Fibroblast of skin of scalp (primary cell): ENCODE measurements around the gene COL23A1.
"Not testable (repeated sequence)": the region's sequence is repeated elsewhere in the genome, so short reads cannot be mapped to it uniquely, and the experiment has no call there.

Experiments
- DNase-seq: peaks from one replicate; pipeline ENCODE4 v3.0.0-alpha.2; 2013

Gene COL23A1

DNA sequence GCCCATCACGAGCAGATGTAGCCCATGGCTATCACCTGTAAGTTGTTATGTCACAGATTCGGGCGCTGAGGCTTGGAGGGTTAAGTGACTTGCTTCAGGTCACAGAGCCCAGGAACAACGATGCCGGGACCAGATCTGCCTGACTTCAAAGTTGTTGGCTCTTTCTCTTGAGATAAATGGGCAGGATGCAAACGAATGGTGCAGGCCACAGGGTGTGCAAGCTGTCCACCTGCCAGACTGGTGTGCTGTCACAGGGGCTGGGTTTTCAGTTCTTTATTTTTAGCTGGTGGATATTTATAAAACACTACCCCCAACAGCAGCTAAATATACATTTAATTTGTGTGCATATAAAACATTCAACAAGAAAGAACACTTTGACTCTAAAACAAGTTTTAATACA is 339.9 kb downstream of the COL23A1 start:
- DNase-seq, result no peak

DNA sequence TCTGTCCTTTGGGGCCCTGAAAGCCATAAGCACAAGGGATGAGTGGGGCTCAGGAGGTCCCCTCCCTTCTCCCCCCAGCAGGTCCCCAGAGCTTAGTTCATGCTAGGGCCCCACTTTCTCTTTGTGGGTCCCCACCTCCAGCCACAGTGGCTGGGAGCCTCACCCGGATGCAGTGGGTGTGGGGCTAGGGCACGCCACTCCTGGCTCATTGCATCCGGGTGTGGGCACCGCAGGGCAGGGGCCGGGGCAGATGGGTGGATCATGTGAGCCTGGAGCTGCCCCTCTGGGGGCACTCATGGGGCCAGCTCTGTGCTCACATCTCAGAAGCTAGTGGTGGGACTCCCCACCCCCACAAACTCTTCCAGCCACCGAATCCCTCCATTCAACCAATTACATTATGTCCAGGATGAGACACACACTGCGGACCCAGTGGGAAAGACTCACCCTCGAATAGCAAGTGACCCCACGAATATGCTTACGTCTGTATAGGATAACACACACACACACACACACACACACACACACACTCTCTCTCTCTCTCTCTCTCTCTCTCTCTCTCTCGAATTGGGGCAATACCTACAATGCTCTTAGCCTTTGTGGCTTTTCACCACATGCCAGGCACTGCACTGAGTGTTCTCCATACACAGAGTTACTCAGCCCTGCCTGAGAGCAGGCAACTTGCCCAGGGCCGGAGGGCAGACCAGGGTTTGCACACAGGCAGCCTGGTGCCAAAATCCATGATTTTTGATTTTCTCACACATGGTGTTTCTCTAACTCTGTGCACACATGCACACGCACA is 340.8 kb downstream of the COL23A1 start:
- DNase-seq, result peak; percentile 43

DNA sequence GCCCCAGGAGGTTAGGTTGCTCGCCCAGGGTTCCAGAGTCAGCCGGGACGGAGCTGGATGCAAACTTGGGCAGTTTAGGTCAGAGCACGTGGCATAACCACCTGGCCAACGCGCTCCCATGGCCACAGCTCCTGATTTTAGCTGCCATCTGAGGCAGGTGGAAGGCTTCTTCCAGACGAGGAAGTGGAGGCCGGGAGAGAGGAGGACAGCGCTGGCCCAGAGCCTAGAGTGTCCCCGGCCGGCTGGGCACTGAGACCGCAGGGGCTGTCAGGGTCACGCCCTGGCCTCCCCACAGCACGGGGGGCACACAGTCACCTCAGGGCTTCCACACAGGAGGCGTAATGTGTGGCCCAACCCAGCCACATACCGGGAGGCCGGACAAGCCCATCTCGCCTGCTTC is 341.4 kb downstream of the COL23A1 start:
- DNase-seq, result no peak

DNA sequence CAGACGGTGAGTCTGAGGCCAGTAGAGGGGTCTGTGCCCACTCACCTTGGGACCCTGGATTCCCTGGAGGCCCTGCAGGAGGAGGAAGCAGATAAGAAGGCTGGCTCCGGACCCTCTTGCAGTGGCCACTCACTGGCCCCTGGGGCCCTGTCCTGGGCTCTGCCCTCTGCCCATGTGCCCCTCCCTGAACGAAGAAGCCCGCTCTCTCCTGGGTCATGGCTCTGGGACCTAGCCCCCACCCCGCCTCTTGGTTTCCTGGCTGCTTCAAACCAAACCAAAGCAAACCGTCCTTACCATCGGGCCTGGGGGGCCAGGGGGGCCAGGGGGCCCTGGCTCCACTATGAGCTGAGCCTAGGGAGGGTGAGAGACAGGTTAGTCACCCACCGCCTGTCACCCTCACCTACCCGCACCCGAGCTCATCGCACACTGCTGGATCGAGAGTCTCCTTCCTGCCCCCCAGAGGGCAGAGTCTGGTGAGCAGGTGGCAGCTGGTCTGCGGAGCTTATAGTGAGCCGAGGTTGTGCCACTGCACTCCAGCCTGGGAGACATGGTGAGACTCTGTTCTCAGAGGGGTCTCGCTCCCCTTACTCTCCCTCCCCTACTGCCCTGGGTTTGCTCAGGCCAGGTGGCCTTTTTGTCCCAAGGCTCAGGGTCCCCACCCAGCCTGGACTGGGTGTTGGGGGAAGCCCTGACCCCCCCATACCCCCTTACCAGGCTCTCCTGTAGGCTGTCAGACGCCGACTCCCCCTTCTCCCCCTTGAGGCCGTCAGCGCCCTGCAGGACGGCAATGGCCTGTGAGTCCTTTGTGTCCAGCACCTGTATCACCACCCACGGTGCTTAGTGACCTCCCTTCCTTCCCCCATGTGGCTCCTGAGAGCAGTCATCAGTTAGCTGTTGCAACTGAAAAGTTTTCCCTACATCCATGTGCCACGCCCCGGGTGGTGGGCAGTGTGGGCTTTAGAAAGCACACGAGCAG is 342.4 kb downstream of the COL23A1 start:
- DNase-seq, result no peak

DNA sequence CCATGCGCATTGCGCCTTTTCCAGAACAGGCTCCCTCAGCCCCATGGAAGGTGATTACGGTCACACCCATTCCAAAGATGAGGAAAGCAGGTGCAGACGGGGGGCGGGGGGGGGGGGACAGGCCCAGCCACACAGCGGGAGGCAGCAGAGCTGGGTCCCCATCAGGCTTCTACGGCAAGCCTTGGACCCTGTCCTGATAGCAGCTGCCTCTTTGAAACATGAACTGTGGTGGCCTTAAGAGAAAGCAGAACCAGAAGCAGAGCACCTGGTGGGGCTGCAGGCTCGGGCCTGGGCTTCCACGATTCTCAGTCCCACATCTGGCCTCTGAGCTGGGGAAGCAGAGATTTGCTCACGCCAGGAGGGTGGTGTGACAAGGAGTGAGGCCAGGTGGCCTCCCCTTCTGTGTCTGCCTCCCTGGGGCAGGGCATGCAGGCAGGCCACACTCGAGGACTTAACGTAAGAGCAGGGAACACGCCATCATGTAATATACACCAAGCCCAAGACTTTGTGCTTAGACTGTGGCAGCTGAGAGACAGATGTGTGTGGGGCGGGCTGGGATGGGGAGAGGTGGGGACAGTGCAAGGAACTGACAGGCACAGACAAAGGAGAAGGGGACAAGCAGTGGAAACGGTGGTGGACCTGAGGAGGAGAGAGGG is 343.4 kb downstream of the COL23A1 start:
- no peak for DNase-seq

DNA sequence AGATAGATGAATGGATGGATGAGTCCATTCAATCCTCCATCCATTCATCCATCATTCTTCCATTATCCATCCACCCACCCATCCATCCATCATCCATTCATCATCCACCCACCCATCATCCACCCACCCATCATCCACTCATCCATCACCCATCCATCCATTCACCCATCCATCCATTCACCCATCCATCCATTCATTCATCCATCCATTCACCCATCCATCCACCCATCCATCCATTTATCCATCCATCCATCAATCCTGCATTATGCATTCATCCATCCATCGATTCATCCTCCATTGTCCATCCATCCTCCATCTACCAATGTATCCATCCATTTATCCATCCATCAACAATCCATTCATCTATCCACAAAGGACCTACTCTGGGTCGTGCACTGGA is 344.8 kb downstream of the COL23A1 start:
- DNase-seq, result no peak

DNA sequence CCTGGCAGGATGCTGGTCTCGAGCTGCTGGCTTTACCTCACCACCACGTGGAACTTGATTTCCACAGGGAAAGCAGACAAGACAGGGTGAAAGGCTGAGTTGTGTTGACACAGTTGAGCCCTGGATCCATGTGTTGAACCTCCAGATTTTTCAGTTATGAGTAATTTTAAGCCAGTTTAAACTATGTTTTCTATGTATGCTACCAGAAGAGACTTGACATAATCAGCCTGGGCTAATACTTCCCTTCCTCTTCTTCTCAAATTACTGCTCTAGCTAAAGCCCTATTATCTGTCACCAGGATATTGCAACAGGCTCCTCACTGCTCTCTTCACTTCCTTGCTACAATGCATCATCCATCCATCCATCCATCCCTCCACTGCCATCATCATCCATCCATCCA is 345.6 kb downstream of the COL23A1 start:
- DNase-seq, result peak; percentile 25

DNA sequence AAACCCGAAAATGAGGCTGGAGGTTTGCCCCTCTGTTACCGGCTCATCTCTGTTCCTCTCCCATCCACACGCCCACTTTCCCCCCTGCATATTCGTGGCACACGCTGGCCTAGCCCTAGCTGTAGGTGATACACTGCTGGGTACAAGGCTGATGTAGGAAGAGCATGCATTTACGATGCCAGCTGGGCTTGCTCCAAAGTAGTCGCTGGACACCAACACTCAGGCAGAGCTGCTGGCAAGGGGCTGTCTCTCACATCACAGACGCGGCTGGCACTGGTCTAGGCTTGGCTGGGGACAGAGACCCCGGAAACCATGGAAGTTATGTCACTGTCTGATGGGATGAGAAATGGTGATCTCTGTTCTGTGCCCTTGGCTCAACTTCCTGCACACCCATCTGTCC is 347.8 kb downstream of the COL23A1 start:
- no peak for DNase-seq

DNA sequence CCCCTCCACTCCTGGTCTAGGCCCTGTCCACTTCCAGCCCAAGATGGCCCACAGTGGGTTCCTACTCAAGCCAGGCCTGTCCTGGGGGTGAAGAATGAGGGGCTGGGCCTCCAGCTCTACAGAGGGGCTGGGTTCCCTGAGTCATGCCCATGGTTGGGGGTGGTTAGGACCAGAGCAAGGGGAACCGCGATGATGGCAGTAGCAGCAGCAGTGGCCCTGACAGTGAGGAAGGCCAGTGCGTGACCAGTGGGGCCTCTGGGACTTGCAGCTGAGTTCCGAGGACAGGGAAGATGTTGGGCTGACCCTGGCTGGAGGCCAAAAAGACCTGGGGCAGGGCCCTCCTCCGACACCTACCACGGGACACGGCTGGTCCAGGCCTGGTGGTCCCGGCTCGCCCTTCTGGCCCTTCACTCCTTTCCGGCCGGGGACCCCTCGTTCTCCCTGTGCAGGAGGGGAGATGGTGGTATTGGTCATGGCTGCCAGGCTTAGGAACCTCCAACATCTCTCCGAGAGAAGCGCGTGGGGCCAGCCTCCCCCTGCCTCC is 348.4 kb downstream of the COL23A1 start:
- DNase-seq, result no peak

DNA sequence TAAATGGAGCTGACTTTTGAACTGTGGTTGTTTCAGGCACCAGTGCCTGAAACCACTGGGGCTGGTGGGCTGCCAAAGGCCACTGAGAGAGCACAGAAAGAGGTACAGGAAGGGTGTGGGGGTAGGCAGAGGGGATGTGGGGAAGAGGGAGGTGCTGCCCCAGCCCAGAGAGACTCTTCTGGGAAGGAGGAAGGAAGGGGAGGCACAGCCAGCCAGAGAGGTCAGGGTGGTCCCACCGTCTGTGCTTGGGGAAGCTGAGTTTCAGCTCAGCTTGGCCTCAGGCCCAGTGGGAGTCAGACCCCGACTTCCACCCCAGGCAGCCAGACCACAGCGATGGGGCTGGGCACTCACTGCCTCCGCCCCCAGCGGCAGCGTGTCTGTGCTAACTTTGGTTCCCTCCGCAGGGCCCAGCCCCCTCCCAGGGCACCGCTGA is 348.9 kb downstream of the COL23A1 start:
- DNase-seq, result no peak

DNA sequence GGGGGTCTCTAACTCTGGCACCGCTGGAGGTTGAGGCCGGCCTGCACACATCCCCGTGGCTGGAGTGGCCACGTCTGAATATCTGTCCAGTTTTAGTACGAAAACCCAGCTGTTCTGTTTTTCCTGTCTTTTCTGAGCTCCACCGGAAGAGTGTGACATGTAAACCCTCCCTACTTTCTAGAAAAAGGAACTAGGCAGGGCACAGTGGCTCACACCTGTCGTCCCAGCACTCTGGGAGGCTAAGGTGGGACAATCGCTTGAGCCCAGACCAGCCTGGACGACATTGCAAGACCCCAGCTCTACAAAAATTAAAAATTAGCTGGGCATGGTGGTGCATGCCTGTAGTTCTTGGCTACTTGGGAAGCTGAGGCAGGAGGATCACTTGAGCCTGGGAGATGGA is 349.4 kb downstream of the COL23A1 start:
- no peak for DNase-seq

DNA sequence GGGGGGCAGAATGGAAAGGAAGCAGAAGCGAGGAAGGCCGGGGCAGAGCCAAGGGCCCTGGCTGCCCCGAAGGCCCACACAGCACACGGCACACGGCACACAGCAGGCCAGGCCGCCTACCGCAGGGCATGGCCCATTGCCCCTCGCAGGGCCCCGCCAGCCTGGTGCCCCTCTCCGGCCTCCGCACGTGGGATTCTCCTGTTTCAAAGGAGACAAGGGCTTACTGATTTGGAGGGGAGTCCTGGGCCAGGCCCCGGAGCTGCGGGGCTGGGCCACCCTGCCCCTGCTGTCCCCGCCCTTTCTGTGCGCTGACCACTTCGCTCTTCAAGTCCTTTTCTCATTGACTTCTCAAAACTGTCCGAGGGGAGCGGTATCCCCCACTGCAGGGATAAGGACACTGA is 349.9 kb downstream of the COL23A1 start:
- no peak for DNase-seq

DNA sequence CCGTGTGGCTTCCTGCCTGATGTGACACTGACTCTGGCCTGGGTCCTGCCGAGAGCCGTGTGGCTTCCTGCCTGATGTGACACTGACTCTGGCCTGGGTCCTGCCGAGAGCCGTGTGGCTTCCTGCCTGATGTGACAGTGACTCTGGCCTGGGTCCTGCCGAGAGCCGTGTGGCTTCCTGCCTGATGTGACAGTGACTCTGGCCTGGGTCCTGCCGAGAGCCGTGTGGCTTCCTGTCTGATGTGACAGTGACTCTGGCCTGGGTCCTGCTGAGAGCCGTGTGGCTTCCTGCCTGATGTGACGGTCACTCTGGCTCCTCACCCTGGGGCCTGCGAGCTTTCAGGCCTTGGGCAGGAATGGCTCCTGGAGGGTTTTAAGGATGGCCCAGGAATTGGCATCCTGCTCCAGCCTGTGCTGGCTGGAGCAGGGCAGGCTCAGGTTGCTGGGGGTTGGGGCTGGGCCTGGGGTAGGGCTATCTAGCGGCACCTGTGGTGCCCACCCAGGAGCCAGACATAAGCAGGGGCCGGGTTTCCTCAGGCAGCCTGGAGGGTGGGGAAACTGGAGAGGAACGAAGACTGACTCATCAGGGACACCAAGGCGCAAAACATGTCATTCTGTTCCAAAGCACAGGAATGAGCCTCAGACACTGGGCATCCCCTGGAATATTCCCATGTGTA is 350.4 kb downstream of the COL23A1 start:
- not testable (repeated sequence) for DNase-seq

DNA sequence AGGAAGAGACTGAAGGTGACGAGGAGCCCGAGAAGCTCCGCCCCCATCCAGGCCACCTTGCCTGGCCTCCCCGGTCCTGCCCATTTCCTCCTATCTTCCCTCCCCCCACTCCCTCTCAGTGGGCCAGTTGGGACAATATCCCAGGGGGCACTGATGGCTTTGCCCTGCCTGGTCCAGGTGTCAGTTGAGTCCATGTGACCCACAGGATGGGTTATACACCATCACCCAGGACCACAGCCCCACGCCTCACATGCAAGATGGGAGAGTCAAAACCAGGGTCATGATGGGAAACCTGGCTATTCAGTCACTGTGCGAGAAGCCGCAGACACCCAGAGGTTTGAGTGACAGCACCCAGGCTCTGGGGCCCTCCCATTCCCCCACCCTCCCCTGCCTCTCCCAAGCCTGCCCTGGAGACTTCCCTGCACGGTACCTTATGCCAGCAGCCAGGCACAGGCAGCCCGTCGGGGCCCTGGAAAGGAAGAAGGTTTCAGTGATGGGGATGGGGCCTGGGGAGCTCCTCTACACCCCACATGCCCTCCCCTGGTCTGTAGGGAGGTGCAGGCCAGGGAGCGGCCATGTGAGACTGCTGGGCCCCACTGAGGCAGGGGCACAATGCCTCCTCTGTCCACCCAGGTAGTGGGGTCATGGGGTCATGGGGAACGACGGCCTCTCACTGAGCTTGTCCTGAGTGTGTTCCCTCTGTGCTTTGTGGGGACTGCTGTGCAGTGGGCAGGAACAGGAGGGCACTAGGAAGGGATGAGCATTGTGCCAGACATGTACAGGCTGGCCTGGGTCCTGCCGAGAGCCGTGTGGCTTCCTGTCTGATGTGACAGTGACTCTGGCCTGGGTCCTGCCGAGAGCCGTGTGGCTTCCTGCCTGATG is 351.2 kb downstream of the COL23A1 start:
- DNase-seq, result no peak

DNA sequence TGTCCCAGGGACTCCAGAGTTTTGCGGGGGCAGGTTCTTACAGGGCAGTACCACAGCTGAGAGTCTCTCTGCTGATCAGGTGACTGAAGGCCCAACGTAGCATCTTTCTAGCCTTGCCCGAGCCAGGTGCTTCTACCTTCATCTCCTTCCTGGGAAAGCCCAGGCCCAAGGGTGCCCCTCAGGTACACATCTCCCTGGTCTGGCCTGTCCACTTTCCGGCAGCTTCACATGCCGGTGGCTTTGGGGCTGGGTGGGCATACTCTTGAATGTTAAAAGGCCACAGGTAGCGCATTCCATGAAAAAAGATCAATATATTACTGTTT is 351.9 kb downstream of the COL23A1 start:
- no peak for DNase-seq

DNA sequence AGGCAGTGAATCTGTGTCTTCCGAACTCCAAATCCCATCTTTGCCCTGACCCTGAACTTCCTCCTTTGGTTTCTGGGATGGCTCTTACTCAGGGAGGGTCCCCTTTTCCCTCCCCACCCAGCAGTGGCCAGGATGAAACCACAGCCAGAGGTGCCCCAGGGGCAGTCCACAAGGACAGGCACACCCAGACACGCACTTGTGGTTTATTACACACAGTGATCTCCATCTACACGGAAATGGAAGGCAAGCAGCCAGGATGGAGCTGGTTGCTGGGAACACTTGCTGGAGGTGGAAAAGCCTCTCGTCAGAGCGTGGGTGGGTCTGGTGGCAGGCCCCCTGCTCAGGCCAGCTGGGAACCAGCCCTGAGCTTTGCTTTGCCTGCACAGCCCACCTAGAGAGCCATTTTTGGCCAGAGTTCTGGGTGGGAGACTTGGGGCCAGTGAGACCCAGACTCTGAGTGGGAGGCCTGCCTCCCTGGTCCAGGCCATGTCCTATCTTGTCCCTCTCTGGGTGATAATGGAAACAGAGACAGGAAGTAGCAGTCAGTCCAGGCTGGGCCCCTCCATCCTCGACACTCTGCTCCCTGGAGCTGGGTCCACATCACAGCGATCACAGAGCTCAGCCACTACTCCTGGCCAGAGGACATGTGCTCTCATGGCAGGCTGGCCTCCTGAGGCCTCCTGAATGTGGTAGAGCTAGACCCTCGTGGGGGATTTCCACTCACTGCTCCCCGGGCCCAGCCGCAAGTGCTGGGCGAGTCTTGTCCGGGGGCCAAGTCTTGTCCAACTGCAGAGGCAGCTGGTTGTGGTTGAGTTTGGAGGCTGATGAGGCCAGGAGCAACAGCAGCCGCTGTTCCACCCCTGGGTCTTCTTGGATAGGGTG is 352.5 kb downstream of the COL23A1 start:
- DNase-seq, result peak; percentile 23

DNA sequence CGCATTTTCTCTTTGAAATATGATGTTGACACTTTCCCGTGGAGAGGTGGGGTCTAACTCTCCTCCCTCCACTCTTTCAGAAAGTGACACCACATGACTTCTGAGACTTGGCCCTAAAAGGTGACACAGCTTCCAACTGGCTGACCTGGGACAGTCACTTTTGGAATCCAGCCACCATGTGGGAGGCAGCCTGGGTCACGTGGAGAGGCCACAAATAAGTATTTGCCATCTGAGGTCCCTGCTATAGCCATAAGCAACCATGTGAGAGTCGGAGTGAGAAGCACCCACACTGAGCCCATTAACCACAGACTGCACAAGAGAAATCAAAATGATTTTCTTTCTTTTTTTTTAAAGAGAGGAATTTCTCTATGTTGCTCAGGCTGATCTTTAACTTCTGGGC is 353.5 kb downstream of the COL23A1 start:
- peak; percentile 51 for DNase-seq

DNA sequence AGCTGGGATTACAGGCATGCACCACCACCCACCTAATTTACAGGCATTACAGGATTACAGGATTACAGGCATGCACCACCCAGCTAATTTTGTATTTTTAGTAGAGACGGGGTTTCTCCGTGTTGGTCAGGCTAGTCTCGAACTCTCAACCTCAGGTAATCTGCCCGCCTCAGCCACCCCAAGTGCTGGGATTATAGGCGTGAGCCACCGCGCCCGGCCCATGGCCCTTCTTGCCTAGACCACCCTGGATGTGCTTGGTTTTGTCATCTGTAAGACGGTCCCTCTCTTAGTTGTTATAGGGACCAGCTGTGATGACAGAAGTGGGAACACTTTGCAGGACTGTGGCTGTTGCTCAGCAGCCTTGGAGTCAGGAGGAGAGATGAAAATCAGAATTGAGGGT is 354.1 kb downstream of the COL23A1 start:
- DNase-seq, result no peak

DNA sequence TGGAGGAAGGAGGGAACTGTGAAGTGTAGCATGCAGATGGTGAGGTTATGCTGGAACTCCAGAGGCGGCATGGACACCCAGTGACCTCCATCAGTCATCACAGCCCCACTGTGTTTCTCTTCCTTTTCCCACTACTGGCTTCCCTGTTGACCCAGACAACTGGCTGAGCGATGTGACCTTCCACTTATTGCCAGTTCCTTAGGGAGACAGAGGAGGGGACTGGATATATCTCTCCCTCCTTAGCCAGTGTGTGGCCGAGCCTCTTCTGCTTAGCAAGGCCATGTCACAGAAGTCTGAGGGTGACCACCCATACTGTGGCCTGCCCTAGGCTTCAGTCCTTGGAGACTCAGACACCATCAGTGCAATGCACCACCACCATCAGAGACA is 354.6 kb downstream of the COL23A1 start:
- DNase-seq, result no peak
